HG03460 (cell line): ENCODE data around the gene ENTREP1.

Source experiments
- ATAC-seq: cut with Tn5 transposase; IDR thresholded peaks from one replicate; pipeline ENCODE4 v1.9.1; 2021; ENCODE audit not compliant: unreplicated experiment

The ENTREP1 gene

DNA sequence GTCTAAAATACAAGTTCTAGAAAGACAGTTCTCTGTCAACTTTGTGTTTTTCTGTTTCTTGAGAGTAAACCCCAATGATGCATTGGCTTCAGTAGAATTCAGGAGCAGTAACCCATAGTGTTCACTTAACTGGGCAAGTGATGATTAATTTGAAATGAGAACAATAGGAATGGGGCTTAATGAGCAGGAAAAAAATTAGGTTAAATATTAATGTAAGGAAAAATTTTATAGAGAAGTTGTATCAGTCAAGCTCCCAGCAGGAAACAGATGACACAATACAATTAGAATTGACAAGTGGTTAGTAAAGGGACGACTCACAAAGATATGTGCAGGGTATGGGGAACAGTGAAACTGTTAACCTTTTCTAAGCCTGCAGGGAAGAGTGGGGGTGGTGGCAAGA lies 38.2 kb downstream of the ENTREP1 start:
- ATAC-seq, result no peak

DNA sequence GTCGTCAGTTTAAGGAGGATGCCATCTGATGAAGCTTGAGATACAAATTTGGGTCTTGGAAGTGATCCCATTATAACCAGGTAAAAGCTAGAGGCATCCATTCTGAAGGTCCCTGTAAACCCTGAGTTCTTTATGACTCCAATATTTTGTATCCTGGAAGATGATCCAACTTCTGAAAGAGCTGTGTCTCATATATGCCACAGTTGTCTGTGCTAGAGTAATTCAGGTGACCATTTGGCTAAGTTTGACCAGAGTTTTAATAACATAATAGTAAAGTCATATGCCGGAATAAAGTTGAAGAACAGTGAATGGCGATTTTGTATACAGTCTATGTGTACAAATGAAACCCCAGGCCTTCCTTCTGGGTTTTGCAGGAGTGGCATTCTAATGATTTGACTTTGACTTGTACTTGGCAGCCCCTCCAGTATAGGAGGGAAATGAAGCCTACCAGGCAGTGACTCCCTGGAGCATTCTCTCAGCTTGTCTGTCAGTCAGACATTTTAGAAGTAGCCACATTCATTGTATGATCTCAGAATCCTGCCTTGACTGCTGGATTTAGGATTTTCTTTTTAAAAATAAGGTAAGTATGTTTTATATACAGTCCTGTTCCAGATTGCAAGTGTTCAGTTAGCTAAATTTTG lies 39.6 kb downstream of the ENTREP1 start:
- no peak for ATAC-seq

DNA sequence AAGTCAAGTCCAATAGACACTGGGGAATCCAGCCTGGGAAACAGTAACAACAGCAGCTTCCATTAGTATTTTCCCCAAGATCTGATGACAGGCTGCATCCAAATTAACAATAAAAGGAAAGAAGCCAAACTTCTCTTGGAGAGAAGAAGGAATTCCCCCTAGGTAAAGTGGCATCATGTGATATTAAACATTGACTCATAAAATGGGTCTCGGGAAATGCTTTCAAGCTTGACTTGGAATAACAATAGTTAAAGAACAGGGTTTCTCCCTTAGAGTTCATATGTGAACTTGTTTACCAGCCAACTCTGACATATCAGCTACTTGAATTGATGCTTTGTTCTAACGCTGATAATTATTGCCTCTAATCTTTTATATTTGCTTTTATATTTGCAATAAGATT lies 45.4 kb downstream of the ENTREP1 start:
- ATAC-seq, result no peak

DNA sequence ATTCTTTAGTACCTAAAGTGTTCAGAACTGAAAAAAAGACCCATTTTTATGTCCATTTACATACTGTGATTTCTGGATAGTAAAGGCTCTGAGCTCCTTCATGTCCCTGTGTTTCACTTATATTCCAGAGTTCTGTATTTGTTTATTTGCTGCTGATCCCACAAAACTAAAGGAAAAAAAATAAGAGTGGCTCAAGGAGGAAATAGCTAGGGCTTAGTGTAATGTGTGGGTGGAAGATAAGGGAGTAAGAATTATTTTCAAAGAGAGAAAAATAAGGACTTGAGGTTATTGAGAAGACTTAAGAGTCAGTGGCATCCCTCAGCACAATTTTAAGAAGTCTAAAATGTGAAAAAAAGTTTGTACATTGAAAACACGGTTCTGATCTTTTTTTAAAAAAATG lies 46.0 kb downstream of the ENTREP1 start:
- no peak for ATAC-seq

DNA sequence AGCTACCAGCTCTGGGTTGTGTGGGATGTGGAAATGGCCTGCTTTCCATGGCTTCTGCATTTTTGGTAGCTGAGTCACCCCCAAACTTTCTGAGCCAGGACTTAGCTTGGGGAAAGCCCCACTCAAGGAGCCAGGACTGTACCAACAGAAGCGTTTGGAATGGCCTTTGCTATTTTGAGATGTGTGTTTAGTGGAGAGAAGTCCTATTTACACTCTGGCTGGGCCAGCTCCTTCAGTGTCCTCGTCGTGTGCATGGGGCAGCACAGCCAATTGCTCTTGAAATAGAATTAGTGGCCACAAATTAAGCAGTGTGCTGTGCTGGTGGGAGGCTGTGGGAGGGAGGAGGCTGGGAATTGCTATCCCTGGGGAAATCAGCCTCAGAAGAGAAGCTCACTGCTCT lies 51.6 kb downstream of the ENTREP1 start:
- ATAC-seq, result no peak

DNA sequence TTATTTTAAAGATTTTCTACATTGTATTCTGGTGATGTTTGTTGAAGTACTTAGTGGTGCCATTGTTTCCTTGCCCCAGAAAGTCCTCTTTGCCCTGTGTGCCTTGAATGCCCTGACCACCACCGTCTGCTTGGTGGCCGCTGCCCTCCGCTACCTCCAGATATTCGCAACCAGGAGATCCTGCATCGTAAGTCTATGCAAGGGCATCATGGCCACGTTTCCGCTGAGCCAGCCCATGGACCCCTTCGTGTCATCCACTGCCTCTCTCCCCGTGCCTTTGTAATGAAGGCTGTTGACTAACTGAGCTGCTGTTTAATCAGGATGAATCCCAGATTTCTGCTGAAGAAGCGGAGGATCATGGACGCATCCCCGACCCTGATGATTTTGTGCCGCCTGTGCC lies 52.3 kb downstream of the ENTREP1 start:
- ATAC-seq, result no peak

DNA sequence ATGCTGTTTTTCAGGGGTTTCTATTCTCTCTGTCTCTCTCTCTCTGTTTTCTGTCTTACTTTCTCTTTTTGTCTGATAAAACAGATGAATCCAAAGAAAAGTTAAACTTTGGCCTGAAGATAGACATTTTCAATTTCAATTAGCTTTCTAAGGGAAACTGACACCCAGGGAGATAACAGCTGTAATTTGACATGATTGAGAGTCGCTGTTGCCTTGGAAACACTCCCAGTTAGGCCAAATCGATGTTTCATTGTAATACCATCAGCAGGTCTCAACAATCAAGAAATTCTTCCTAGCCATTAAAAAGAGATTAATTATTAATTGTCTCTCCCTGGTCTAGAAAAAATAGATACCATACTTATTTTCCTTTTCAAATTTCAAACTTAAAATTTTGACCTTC lies 53.0 kb downstream of the ENTREP1 start:
- no peak for ATAC-seq

DNA sequence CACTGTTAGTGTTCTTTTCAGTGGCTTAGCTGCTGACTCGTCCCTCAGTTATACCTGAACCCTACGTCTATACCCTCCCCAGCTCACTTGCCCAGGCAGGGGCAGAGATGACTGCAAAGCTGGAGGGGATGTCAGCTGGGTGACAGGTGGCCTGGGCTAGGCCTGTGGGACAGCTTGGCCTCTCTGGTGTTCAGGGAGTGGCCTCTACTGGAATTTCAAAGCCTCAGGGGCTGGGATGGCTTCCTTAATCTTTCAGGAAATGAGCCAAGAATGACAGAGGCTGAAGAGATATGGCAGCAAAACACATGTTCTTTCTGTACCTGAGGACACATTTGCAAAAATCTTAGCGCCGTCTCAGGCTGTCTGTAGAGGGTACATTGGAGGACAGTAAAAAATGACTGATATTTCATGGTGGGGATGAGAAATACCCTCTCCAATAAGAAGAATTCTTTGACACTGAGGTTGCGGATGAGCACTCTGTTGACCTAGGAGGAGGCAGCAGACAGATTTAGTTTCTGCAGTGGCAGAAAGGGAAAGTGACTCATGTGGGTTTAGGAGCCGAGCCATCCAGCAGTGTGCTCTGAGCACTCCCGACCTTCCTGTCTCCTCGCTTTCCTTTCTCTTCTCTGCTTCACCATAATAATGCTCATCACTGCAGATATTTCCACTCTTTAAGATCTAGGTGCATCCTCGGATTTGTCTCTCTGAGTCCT lies 54.4 kb downstream of the ENTREP1 start:
- no peak for ATAC-seq

DNA sequence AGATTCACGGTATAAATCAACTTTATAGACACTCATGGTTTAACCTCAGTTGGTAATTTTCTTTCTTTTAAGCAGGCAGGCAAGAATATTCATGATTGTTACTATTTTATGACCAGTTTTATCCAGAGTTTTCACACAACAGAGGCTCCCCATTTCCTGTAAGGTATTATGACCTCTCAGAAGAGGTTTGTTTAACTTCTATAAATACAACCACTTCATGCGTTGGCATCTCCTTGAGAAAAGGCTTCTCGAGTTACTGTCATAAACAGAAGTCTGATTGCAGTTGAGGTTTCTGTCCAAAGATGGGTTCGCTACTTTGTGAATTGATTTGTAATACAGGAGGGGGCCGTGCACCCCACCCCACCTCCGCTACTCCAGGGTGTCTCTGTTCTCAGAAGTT lies 55.3 kb downstream of the ENTREP1 start:
- ATAC-seq, result no peak

DNA sequence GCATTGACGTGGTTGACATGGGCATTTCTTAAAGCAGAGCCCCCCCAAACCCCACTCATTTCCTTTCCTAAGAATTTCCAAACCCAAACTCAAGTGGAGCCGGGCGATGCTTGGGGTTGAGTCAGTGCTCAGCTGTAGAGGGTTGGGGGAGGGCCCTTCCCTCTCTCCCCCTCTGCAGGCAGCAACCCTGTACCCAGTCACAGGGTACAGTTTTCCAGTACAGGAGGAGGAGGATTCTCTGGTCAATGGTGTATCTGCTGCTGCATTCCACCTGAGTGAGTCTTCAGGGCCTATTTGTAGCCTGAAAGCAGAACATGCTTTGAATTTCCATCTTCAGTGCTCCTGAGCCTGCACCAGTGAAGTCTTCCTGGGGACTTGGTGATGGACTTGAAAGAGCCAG lies 55.8 kb downstream of the ENTREP1 start:
- no peak for ATAC-seq

DNA sequence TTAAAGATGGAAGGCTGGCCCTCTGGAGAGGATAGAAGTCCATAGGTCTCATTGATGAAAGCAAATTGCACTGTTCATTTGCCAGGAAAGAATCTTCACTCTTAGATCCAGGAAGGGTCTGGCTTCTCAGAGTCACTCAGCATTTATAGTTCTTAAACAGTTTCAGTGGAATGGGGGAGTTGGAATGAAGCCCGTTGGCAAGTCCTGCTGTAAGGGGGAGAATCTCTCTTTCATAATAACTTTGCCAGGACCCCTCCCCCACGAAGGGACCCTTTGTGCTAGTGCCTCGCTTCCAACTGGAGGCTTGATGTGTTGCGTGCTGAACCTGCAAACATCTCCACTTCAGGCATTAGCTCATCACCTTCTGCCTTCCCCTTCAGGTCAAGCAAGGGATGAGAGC lies 57.1 kb downstream of the ENTREP1 start:
- no peak for ATAC-seq

DNA sequence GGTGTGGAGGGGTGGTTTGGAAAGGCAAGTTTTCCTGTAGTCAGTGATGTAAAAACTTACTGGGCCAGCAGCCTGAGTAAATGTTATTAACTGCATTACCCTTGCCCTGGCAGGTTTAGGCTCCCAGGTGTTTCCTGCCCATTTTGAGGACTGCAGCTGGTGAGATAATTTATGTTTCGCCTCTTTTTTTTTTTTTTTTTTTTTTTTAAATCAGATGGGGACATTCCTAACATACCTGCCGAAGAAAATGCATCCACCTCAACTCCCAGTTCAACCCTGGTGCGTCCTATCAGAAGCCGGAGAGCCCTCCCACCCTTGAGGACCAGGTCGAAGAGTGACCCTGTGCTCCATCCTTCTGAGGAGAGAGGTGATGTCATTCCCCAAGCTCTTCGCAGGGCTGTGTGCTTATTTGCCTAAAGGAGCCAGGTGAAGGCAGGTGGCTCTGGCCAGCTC lies 60.6 kb downstream of the ENTREP1 start:
- ATAC-seq, result no peak

DNA sequence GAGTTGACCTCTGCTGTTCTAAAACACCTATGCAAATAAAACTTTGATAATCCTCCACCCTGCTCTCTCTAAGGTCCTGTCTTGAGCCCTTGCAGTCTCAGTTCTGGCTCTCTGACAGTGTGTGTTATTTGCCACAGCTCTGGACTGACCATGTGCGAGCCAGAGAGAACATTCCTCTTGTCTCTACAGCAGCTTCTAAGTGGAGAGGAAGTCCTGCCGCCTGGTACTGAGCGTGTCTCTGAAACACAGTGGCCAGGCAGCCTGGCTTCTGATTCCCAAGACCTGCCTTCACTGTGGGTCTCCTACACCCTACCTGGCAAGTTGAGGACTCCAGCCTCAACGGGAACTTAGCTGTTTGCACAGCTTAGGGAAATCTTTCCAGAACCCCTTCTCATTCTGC lies 61.6 kb downstream of the ENTREP1 start:
- ATAC-seq, result no peak

DNA sequence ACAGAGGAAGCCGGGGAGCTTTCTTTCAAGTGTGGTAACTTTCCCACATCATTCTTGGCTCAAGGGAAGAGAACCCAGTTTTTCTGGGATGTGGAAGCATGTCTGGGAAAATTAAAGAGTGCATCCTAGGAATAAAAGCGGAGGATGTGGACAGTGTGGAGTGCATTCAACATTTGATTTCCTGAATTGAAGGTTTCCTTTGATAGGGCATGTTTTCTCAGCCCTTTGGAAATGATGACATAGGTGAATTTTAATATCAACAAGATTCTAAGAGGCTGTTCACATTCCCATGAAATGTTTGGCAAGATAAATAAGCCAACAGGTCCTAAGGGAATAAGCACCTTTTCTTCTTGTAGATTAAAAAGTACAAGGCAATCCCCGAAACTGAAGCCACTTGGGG lies 63.6 kb downstream of the ENTREP1 start:
- ATAC-seq, result no peak

DNA sequence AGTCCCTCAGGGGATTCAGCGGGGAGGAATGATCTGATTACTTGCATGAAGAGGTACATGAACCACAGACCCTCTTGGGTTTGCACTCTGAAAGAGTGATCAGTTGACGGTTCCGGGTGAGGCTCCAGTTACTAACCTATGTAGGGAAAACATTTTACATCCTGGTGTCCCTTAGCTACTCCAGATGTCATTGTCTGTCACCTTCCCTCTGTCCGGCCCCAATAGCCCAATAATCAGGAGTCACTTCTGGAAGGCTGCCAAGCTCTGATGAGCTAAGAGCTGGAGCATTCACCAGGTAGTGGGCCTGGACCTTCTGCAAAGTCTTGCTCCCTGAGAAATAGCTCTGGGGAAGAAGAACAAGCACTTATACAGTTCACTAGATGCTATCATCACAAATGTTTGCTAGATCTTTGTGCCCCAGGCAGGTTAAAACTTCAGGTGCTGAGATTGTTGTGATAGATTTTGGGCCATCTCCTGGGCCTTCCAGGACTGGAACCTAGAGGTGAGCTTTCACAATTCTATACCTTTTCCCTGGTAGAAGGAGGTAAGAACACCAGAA lies 64.5 kb downstream of the ENTREP1 start:
- no peak for ATAC-seq

DNA sequence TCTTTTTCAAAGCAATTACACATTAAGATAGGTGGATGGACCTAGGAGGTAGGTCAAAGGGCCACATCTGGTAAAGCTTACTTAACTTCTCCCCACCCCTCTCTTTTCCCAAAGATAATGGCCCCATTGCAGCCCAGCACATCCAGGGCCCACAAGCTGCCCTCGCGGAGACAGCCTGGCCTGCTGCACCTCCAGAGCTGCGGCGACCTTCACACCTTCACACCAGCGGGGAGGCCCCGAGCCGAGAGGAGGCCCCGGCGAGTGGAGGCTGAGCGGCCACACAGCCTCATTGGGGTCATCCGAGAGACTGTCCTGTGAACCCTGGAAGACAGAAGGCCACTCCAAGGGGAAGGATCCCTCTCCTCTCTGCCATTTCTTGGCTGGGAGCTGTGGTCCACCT lies 66.5 kb downstream of the ENTREP1 start:
- ATAC-seq, result no peak

DNA sequence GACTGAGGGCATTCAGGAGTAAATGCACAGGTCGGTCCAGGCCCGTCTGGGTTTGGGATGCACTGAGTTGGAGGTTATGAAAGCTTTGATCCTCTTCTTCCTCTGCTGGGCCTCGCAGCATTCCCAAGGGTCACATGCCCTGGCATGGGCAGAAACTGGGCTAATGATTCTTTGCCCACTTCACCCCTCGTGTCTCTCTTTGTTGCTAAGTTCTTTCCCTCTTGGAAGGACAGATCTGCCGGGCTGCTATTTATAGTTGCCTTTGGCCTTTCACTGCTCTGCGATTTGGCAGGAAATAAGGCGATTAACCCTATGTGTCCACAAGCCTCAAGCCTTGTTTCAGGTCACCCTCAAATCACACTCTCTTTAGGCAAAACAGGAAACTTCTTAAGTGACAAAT lies 66.9 kb downstream of the ENTREP1 start:
- no peak for ATAC-seq

DNA sequence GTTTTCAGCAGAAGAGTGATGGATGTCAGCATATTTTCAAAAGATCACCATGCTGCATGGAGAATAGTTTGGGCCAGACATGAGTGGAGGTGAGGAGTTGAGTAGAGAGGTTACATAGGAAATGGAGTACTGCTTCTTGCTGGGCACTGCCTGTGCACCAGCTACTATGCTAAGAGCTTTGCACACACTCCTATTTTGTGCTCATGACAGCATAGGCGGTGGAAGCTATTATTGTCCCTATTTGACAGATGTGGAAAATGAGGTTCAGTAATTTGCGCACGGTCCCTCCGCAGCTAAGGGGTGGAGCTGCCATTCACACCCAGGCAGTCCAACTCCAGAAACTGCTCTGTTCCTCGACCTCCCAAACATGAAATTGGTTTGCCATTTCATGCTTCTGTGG lies 67.8 kb downstream of the ENTREP1 start:
- no peak for ATAC-seq

DNA sequence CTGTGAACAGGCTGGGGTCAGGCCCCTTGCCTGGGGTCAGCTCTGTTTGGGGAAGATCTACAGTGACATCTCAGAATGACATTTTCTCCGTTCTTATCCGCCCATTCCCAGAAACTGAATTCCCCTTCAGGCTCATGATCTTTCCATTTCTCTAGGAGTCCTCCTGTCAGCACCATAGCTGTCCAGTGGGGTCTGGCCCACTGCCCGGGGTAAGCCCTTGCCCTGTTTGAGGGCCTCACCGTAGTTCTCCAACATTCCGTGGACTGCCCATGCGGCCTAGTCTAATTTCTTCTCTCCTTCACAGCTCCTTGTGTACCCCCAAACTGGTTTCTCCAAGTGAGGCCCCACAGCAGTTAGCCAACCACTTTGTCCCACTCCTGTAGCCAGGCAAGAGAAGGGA lies 68.4 kb downstream of the ENTREP1 start:
- no peak for ATAC-seq

DNA sequence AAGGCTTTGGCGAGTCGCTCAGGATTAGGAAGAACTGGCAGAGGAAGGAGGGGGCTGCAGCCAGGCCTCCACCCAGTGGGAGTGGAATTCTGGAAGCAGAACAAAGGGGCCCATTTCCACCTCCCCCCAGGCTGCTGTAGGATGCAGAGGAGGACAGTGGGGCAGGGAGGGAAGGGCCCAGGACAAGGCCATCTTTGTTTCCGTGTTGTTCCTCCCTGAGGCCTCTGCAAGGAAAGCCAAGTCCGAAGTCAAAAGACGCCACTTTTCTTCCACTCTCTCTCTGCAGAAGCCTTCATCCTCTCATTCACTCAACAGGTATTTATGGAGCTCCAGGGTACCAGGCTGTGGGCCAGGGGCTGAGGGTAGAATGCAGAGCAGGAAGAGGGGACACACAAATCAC lies 70.7 kb downstream of the ENTREP1 start:
- no peak for ATAC-seq

DNA sequence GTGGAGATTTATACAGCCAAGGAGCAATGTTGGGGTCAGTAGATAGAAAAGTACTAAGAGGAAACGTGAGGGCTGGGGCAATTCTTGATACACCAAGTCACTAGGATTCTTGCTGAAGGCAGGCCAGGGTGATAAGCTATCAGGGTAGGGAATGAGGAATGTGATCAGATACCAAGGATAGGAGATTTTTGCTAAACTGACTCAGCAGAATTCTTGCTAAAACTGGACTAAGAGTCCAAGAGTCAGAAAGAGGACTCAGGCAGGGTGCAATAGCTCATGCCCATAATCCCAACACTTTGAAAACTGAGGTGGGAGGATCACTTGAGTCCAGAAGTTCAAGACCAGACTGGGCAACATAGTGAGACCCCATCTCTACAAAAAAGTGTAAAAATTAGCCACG lies 71.7 kb downstream of the ENTREP1 start:
- no peak for ATAC-seq

DNA sequence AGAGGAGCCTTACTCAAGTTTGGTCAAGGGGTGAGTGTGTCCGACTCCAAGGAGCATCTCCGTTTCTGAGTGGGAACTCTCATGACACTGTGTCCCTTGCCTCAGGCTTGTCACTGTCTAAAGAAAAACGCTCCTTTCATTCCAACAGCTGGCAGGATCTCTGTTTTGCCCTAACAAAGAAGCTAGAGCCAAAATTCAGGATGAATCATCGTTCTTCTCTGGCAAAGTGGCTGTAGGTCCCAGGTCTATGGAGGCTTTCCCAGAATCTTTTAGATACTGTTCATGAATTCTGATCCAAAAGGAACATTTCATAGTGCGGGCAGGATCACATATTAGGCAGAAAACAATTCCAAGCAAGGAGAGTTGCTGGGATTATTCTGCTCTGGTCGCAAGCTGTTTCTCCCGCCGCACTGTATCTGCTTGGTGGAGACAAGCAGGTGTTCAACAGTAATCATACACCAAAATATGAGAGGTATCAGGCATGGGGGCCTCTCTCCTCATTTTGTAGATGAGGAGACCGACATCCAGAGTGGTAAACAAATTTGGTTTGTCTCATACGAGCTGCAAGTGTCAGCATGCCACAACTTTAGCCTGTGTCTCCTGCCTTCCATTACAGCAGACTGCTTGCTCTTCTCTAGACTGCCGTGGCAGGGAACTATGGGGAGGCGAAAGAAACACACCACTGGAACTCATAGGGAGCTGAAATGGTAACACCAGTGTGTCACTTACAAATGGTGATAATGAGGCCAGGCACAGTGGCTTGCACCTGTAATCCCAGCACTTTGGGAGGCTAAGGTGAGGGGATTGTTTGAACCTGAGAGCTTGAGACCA lies 72.6 kb downstream of the ENTREP1 start:
- no peak for ATAC-seq
